Skeletal muscle satellite cell (primary cell): ENCODE data around the gene CACNA2D2.

Source experiments
- H3K27me3 ChIP-seq: 2 replicates; pipeline ENCODE4 v1.7.0; 2013; ENCODE audit warnings: low read length; ENCODE audit not compliant: control insufficient read depth, insufficient read depth
- H3K36me3 ChIP-seq: 2 replicates; pipeline ENCODE4 v1.7.0; 2013; ENCODE audit warnings: mild to moderate bottlenecking, control low read depth, low read length; ENCODE audit not compliant: insufficient read depth
- H3K4me1 ChIP-seq: 2 replicates; pipeline ENCODE4 v1.7.0; 2013; ENCODE audit warnings: low read length; ENCODE audit not compliant: control insufficient read depth, insufficient read depth
- H3K4me2 ChIP-seq: 2 replicates; pipeline ENCODE4 v1.7.0; 2013; ENCODE audit warnings: mild to moderate bottlenecking, low read length
- H3K4me3 ChIP-seq: 2 replicates; pipeline ENCODE4 v1.7.0; 2013; ENCODE audit warnings: low read length
- H3K9ac ChIP-seq: 2 replicates; pipeline ENCODE4 v1.7.0; 2013; ENCODE audit warnings: mild to moderate bottlenecking, low read depth, low read length, moderate library complexity
- H3K9me3 ChIP-seq: replicated peaks from 2 replicates; pipeline ENCODE4 v1.7.0; 2013; ENCODE audit warnings: mild to moderate bottlenecking, control low read depth, low read length

Gene CACNA2D2

GRCh38 chr3:50416736-50417636 lies 86.4 kb downstream of the CACNA2D2 start:
- Histone ChIP-seq H3K9me3 (no peaks in the 10 kb centered on the region), H3K27me3 (peaks cover 20% of the 10 kb centered on the region), H3K4me3 (no peak overlapping the region), H3K4me1 (no peaks in the 10 kb centered on the region), H3K4me2 (no peak overlapping the region), H3K36me3 (no peaks in the 10 kb centered on the region), H3K9ac (no peak overlapping the region)

DNA sequence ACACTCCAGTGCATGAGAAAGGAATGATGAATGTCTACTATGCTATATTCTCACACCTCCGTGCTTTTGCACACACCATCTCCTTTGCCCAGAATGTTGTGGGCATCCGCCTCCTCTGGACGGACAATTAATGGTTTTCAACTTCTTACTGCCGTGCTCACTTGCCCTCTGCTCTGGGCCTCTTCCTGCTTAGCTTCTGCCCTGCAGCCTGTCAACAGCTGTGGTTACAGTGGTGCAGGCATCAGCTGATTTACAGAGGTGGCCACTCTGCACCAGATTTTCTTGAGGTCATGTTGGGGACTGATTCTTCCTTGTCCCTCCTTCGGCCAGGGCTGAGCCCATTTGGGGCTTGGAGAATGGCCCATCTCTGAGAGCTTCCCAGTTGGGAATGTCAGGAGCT lies 87.6 kb downstream of the CACNA2D2 start:
- H3K9ac ChIP-seq = no peak overlapping the region
- peaks cover 28% of the 10 kb centered on the region for H3K27me3 ChIP-seq
- no peaks in the 10 kb centered on the region for H3K36me3 ChIP-seq
- no peak overlapping the region for H3K4me3 ChIP-seq
- no peaks in the 10 kb centered on the region for H3K9me3 ChIP-seq
- no peaks in the 10 kb centered on the region for H3K4me1 ChIP-seq
- H3K4me2 ChIP-seq = no peak overlapping the region

- Histone ChIP-seq H3K9ac (no peak overlapping the region), H3K4me2 (no peak overlapping the region), H3K9me3 (no peaks in the 10 kb centered on the region), H3K36me3 (no peaks in the 10 kb centered on the region), H3K4me3 (no peak overlapping the region), H3K4me1 (no peaks in the 10 kb centered on the region), H3K27me3 (peaks cover 33% of the 10 kb centered on the region)
These were observed 88.4 kb downstream of the CACNA2D2 start for GRCh38 chr3:50415061-50415460.

DNA sequence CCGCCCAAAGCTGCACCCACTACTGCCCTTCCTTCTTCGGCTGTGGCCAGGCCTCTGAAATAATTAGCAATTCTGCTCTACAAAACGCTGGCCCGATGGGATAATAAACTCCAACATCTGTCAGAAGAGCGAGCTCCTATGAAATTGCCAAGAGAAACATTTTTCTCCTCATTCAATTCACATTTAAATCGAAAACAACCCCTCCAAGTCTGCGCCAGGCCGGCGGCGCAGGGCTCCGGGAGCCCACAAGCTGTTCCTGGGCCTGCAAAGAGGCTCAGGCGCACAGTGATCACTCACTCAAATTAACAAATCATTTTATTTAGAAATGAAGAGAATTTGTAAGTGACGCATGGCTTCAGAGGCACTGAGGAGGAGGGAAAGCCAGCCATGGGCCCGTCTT lies 88.8 kb downstream of the CACNA2D2 start:
- no peak overlapping the region for H3K9ac ChIP-seq
- H3K4me2 ChIP-seq = no peak overlapping the region
- peaks cover 38% of the 10 kb centered on the region for H3K27me3 ChIP-seq

GRCh38 chr3:50412231-50412754 lies 91.1 kb downstream of the CACNA2D2 start:
- no peaks in the 10 kb centered on the region for H3K4me1 ChIP-seq

More for the DNA sequence above, 88.8 kb downstream of the CACNA2D2 start:
- H3K9me3 ChIP-seq = no peaks in the 10 kb centered on the region
- no peaks in the 10 kb centered on the region for H3K36me3 ChIP-seq
- H3K4me3 ChIP-seq = no peak overlapping the region
- no peaks in the 10 kb centered on the region for H3K4me1 ChIP-seq

DNA sequence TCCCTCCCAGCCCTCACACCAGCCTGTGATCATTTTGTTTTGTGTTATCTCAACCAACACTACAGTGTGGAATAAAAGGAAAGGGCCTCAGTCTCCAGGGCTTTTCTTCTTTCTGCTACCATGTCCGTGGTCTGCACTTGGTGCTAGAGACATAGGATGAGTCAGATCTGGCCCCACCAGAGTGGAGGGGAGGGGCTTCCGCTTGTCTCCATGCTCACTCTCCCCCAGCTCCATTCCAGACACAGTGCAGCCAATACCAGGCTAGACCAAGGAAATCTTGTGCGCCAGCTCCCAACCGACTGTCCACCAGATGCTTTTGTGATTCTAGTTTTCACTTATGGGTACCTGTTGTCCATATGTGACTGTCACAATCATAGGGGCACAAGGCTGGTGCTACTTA lies 92.2 kb downstream of the CACNA2D2 start:
- H3K4me1 ChIP-seq = no peaks in the 10 kb centered on the region
- H3K9ac ChIP-seq = no peak overlapping the region
- H3K4me2 ChIP-seq = no peak overlapping the region
- no peaks in the 10 kb centered on the region for H3K9me3 ChIP-seq
- H3K4me3 ChIP-seq = no peak overlapping the region
- H3K27me3 ChIP-seq = peaks cover 58% of the 10 kb centered on the region
- H3K36me3 ChIP-seq = no peaks in the 10 kb centered on the region

More at GRCh38 chr3:50412231-50412754, 91.1 kb downstream of the CACNA2D2 start:
- H3K4me2 ChIP-seq = no peak overlapping the region
- no peaks in the 10 kb centered on the region for H3K36me3 ChIP-seq
- no peak overlapping the region for H3K4me3 ChIP-seq
- peaks cover 53% of the 10 kb centered on the region for H3K27me3 ChIP-seq
- H3K9ac ChIP-seq = no peak overlapping the region
- H3K9me3 ChIP-seq = no peaks in the 10 kb centered on the region

DNA sequence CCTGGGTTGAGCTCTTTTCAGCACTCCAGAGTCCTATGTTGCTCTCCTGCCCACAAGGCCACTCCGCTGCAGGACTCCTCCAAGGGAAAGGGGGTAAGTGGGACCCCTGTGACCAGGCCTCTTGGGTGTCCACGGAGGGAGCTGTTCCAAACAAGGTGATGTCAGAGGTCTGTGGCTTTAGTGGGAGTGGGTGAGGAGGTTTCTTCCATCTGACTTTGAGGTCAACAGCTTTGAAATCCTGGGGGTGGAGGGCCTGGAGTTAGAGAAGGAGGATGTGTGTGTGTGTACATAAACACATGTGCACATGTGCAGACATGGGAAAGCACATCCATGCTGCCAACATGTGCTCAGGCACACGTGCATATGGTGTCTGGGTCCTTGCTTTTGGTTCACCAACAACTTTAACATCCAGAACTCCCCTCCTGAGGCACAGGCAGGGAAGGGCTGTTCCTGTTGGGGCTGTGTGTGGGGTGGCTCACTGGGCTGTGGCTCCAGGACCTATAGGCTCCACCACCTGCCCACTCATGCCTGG lies 92.8 kb downstream of the CACNA2D2 start:
- Histone ChIP-seq H3K36me3 (no peaks in the 10 kb centered on the region), H3K4me1 (no peaks in the 10 kb centered on the region), H3K4me2 (no peak overlapping the region), H3K9me3 (no peaks in the 10 kb centered on the region), H3K9ac (no peak overlapping the region), H3K27me3 (peaks cover 57% of the 10 kb centered on the region), H3K4me3 (no peak overlapping the region)

GRCh38 chr3:50410185-50410584 lies 93.2 kb downstream of the CACNA2D2 start:
- H3K4me1 ChIP-seq = no peaks in the 10 kb centered on the region
- no peak overlapping the region for H3K4me2 ChIP-seq
- no peaks in the 10 kb centered on the region for H3K36me3 ChIP-seq
- H3K9ac ChIP-seq = no peak overlapping the region
- H3K9me3 ChIP-seq = no peaks in the 10 kb centered on the region
- H3K4me3 ChIP-seq = no peak overlapping the region
- H3K27me3 ChIP-seq = peaks cover 52% of the 10 kb centered on the region

DNA sequence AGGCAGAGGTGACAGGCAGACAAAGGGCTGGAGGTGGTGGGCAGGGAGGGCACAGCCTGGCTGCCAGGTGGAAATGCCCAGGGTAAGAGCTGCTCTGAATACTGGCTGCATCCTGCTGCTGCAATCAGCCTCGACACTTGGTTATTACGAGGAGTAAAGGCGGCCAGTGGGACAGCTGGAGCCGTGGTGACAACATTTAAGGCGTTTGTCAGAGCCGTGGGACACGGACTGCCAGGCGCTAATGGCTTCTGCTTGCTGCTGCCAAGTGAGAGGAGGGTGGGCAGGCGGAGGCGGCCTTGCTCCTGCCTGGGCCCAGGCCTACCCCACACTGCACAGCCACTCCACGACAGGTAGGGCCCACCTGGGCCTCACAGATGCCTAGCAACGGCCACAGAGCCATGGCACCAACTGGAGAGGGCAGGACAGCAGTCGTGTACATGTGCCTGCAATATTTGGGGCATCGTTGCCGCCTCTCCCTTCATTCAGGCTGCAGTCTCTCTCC lies 94.9 kb downstream of the CACNA2D2 start:
- Histone ChIP-seq H3K4me3 (no peak overlapping the region), H3K36me3 (no peaks in the 10 kb centered on the region), H3K27me3 (peaks cover 53% of the 10 kb centered on the region), H3K4me2 (no peak overlapping the region), H3K9me3 (no peaks in the 10 kb centered on the region), H3K9ac (no peak overlapping the region), H3K4me1 (no peaks in the 10 kb centered on the region)

DNA sequence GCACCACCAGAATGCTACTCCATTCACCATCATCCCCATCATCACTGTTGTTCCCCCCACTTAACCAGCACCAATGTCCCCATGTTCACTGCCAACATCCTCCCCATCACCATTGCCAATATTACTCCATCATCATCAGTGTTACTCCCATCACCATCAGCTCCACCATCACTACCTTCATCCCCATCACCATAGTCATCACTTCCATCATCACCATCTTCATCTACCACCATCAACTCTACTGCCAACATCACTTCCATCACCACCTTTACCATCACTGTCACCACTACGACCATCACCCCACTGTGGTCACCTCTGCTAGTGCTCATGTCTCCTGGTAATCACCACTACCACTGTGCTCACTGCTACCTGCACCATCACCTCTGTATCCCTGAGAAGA lies 96.9 kb downstream of the CACNA2D2 start:
- Histone ChIP-seq H3K4me2 (no peak overlapping the region), H3K4me1 (no peaks in the 10 kb centered on the region), H3K9ac (no peak overlapping the region), H3K9me3 (no peaks in the 10 kb centered on the region), H3K36me3 (no peaks in the 10 kb centered on the region), H3K4me3 (no peak overlapping the region), H3K27me3 (peaks cover 49% of the 10 kb centered on the region)

- Histone ChIP-seq H3K9me3 (no peaks in the 10 kb centered on the region), H3K9ac (no peak overlapping the region), H3K27me3 (peaks cover 43% of the 10 kb centered on the region), H3K36me3 (no peaks in the 10 kb centered on the region), H3K4me1 (no peaks in the 10 kb centered on the region), H3K4me3 (no peak overlapping the region), H3K4me2 (no peak overlapping the region)
These were observed 98.2 kb downstream of the CACNA2D2 start for GRCh38 chr3:50405249-50405648.
